Measurements from ENCODE around the gene TRERF1. TPM values are rescaled to one million over a fixed set of nuclear protein-coding genes. Genes with fewer than 3 reads are reported as not detected.
A peak's percentile ranks its signal among the peaks of the same experiment; 100 is the strongest.

Gene TRERF1
- total RNA-seq, 1 donor from 2014 or later, result 13.2 TPM

GRCh38 chr6:42336431-42336830 lies 115.3 kb downstream of the TRERF1 start:
- no peak for DNase-seq (ENCODE audit: extremely low spot score, unreplicated experiment)
- no peaks in the 10 kb centered on the region for H3K9me3 Mint-ChIP-seq

GRCh38 chr6:42335896-42336295 lies 115.8 kb downstream of the TRERF1 start:
- Mint-ChIP-seq H3K27ac (peak overlapping the region; percentile 33), H3K36me3 (no peaks in the 10 kb centered on the region), H3K27me3 (no peaks in the 10 kb centered on the region), H3K4me1 (ENCODE audit: unreplicated experiment) (peaks cover 13% of the 10 kb centered on the region), H3K4me3 (no peak overlapping the region), H3K9me3 (no peaks in the 10 kb centered on the region)
- TF ChIP-seq CTCF (conservative IDR thresholded peaks at IDR 0.05), result no peak
- no peak for DNase-seq (ENCODE audit: extremely low spot score, unreplicated experiment)

More at GRCh38 chr6:42336431-42336830, 115.3 kb downstream of the TRERF1 start:
- H3K27ac Mint-ChIP-seq, result peak overlapping the region; percentile 33
- H3K4me1 Mint-ChIP-seq (ENCODE audit: unreplicated experiment), result peaks cover 8% of the 10 kb centered on the region
- H3K36me3 Mint-ChIP-seq, result no peaks in the 10 kb centered on the region
- no peaks in the 10 kb centered on the region for H3K27me3 Mint-ChIP-seq
- H3K4me3 Mint-ChIP-seq, result no peak overlapping the region
- no peak for TF ChIP-seq CTCF (conservative IDR thresholded peaks at IDR 0.05)

- Mint-ChIP-seq H3K27me3 (no peaks in the 10 kb centered on the region), H3K36me3 (peaks cover 4% of the 10 kb centered on the region), H3K4me3 (no peak overlapping the region), H3K4me1 (ENCODE audit: unreplicated experiment) (peaks cover 13% of the 10 kb centered on the region), H3K9me3 (no peaks in the 10 kb centered on the region), H3K27ac (no peak overlapping the region)
- DNase-seq (ENCODE audit: extremely low spot score, unreplicated experiment), result no peak
- TF ChIP-seq CTCF (conservative IDR thresholded peaks at IDR 0.05), result no peak
These were observed 116.9 kb downstream of the TRERF1 start for GRCh38 chr6:42334870-42335269.

GRCh38 chr6:42333612-42334011 lies 118.1 kb downstream of the TRERF1 start:
- H3K27ac Mint-ChIP-seq, result no peak overlapping the region
- peaks cover 9% of the 10 kb centered on the region for H3K4me1 Mint-ChIP-seq (ENCODE audit: unreplicated experiment)
- H3K27me3 Mint-ChIP-seq, result no peaks in the 10 kb centered on the region
- no peak for TF ChIP-seq CTCF (conservative IDR thresholded peaks at IDR 0.05)
- peaks cover 4% of the 10 kb centered on the region for H3K36me3 Mint-ChIP-seq
- H3K9me3 Mint-ChIP-seq, result no peaks in the 10 kb centered on the region
- H3K4me3 Mint-ChIP-seq, result no peak overlapping the region
- DNase-seq (ENCODE audit: extremely low spot score, unreplicated experiment), result no peak

- Mint-ChIP-seq H3K4me3 (no peak overlapping the region), H3K27me3 (no peaks in the 10 kb centered on the region), H3K9me3 (no peaks in the 10 kb centered on the region), H3K27ac (no peak overlapping the region), H3K4me1 (ENCODE audit: unreplicated experiment) (peaks cover 7% of the 10 kb centered on the region), H3K36me3 (peaks cover 4% of the 10 kb centered on the region)
- no peak for TF ChIP-seq CTCF (conservative IDR thresholded peaks at IDR 0.05)
- no peak for DNase-seq (ENCODE audit: extremely low spot score, unreplicated experiment)
These were observed 118.8 kb downstream of the TRERF1 start for GRCh38 chr6:42332916-42333315.

- no peaks in the 10 kb centered on the region for H3K27me3 Mint-ChIP-seq
- no peak for DNase-seq (ENCODE audit: extremely low spot score, unreplicated experiment)
- no peak overlapping the region for H3K27ac Mint-ChIP-seq
- peaks cover 4% of the 10 kb centered on the region for H3K36me3 Mint-ChIP-seq
- H3K4me3 Mint-ChIP-seq, result no peak overlapping the region
- no peaks in the 10 kb centered on the region for H3K9me3 Mint-ChIP-seq
- peaks cover 12% of the 10 kb centered on the region for H3K4me1 Mint-ChIP-seq (ENCODE audit: unreplicated experiment)
- no peak for TF ChIP-seq CTCF (conservative IDR thresholded peaks at IDR 0.05)
These were observed 120.7 kb downstream of the TRERF1 start for GRCh38 chr6:42331019-42331418.
